Measurements from ENCODE around the gene MTCL3.

MTCL3 gene

DNA sequence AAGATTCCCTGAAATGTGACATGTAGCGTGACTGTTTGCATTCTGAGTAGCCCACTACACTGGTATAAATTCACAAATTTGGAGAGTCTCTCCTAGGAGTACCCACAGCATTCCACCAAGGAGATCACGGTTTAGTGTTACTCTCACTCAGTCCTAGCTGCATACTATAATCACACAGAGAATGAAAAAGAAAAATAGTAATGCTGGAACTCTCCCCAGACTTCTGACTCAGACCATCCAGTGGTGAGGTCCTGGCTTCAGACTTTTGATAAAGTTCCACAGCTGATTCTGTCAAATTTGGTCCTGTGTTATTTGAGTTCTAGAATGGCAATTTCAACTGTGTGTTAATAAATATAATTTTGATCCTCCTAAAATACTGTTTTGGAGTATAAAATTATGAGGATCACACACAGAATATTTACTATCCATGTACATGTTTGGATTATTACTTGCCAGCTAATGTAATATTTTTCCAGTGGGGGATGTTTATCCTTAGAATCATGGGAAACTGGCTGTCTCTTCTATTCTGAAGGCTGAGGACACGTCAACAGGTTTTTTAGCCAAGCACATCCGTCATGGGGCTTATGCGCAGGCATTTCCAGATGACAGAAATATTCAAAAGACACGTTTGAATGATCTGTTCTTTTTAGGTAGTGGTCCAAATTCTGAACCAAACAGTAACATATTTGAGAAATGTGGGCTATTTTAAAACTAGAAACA lies 54.8 kb downstream of the MTCL3 start:
- Histone ChIP-seq H3K14ac (ENCODE audit: insufficient read depth, low read length) (no peak overlapping the region), H2BK120ac (ENCODE audit: low read depth, low read length, poor library complexity, severe bottlenecking) (no peak overlapping the region), H4K20me1 (ENCODE audit: control insufficient read depth, insufficient read depth, insufficient read length) (no peaks in the 10 kb centered on the region), H3K27me3 (ENCODE audit: insufficient read depth, low read length) (no peaks in the 10 kb centered on the region), H4K91ac (ENCODE audit: insufficient read length, low read depth, low read length) (no peak overlapping the region), H3K27ac (ENCODE audit: insufficient read length, low read depth, low read length) (no peak overlapping the region), H3K4ac (ENCODE audit: low read depth, low read length) (no peak overlapping the region), H3K23ac (ENCODE audit: insufficient read length, low read depth, low read length) (no peak overlapping the region), H3K79me2 (ENCODE audit: insufficient read depth, low read length) (no peaks in the 10 kb centered on the region), H4K8ac (replicated peaks; ENCODE audit: insufficient read length, low read depth, low read length) (no peak overlapping the region), H2BK20ac (ENCODE audit: low read depth, low read length, poor library complexity, severe bottlenecking) (no peak overlapping the region), H3K9ac (ENCODE audit: extremely low read depth, insufficient read length, low read length) (no peak overlapping the region), H3K56ac (ENCODE audit: insufficient read length, low read depth, low read length) (no peak overlapping the region), H3K9me3 (ENCODE audit: control insufficient read depth, low read depth, low read length) (no peaks in the 10 kb centered on the region), H3K4me2 (ENCODE audit: insufficient read depth, insufficient read length, low read length) (no peak overlapping the region), H3T11ph (ENCODE audit: low read length) (no peak overlapping the region), H4K5ac (ENCODE audit: insufficient read length, low read depth, low read length) (no peak overlapping the region), H2BK12ac (ENCODE audit: insufficient read length, low read depth, low read length) (no peak overlapping the region), H3K4me1 (ENCODE audit: insufficient read depth, low read length) (no peaks in the 10 kb centered on the region; the same call in 1 of the 2 replicates), H2AK5ac (ENCODE audit: insufficient read length, low read length) (no peak overlapping the region), H2BK15ac (ENCODE audit: low read depth, low read length) (no peak overlapping the region), H3K18ac (ENCODE audit: insufficient read length, low read depth, low read length) (no peak overlapping the region), H3K79me1 (ENCODE audit: insufficient read depth, low read depth, low read length, poor library complexity, severe bottlenecking) (no peaks in the 10 kb centered on the region), H2BK5ac (ENCODE audit: insufficient read length, low read length) (no peak overlapping the region), H3K23me2 (ENCODE audit: insufficient read length, low read depth, low read length, poor library complexity, severe bottlenecking) (no peaks in the 10 kb centered on the region), H2AFZ (ENCODE audit: low read length) (no peak overlapping the region)
- Mint-ChIP-seq H3K4me1 (peaks cover 19 to 22% of the 10 kb centered on the region in 2 experiments), H3K36me3 (ENCODE audit: insufficient read depth in 1 of 3, low read depth in 3 of 3) (no peaks in the 10 kb centered on the region), H3K9me3 (no peaks in the 10 kb centered on the region), H3K27ac (no peak overlapping the region), H3K27me3 (ENCODE audit: low read depth) (no peaks in the 10 kb centered on the region), H3K4me3 (no peak overlapping the region)
- TF ChIP-seq, protein P1, sequence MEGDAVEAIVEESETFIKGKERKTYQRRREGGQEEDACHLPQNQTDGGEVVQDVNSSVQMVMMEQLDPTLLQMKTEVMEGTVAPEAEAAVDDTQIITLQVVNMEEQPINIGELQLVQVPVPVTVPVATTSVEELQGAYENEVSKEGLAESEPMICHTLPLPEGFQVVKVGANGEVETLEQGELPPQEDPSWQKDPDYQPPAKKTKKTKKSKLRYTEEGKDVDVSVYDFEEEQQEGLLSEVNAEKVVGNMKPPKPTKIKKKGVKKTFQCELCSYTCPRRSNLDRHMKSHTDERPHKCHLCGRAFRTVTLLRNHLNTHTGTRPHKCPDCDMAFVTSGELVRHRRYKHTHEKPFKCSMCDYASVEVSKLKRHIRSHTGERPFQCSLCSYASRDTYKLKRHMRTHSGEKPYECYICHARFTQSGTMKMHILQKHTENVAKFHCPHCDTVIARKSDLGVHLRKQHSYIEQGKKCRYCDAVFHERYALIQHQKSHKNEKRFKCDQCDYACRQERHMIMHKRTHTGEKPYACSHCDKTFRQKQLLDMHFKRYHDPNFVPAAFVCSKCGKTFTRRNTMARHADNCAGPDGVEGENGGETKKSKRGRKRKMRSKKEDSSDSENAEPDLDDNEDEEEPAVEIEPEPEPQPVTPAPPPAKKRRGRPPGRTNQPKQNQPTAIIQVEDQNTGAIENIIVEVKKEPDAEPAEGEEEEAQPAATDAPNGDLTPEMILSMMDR (conservative IDR thresholded peaks at IDR 0.05), result no peak
- no CpG with 5 or more reads among the region's 6 CpGs for WGBS (ENCODE audit: extremely low coverage, insufficient read length, low lambda C conversion rate)
- DNase-seq, result no peak

Data from H9 (cell line).